OCI-LY7 (cell line): ENCODE measurements around the gene RHO.

Experiments used
- EZH2phosphoT487 ChIP-seq: fragments of 200-600 bp; sonication (generic); IDR thresholded peaks from 2 replicates; pipeline ENCODE4 v1.6.1; 2018; ENCODE audit warnings: low read depth, borderline replicate concordance, mild to moderate bottlenecking, mixed run types, antibody characterized with exemption, low read length, moderate library complexity, mixed read lengths
- TF ChIP-seq, protein P1 (sequence below): fragments of 200-600 bp; sonication (generic); conservative IDR thresholded peaks from 2 replicates; pipeline ENCODE4 v1.5.1; 2014; ENCODE audit warnings: mild to moderate bottlenecking, antibody characterized with exemption, low read length, moderate library complexity, mixed read lengths

GRCh38 chr3:129548104-129548965, 19.9 kb downstream of the RHO start:
- TF ChIP-seq, protein P1, sequence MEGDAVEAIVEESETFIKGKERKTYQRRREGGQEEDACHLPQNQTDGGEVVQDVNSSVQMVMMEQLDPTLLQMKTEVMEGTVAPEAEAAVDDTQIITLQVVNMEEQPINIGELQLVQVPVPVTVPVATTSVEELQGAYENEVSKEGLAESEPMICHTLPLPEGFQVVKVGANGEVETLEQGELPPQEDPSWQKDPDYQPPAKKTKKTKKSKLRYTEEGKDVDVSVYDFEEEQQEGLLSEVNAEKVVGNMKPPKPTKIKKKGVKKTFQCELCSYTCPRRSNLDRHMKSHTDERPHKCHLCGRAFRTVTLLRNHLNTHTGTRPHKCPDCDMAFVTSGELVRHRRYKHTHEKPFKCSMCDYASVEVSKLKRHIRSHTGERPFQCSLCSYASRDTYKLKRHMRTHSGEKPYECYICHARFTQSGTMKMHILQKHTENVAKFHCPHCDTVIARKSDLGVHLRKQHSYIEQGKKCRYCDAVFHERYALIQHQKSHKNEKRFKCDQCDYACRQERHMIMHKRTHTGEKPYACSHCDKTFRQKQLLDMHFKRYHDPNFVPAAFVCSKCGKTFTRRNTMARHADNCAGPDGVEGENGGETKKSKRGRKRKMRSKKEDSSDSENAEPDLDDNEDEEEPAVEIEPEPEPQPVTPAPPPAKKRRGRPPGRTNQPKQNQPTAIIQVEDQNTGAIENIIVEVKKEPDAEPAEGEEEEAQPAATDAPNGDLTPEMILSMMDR: no peak
- no peak for TF ChIP-seq EZH2phosphoT487
